Fibroblast of skin of left quadriceps (primary cell): ENCODE data around the gene PIEZO1.
"Not testable (repeated sequence)": the region's sequence is repeated elsewhere in the genome, so short reads cannot be mapped to it uniquely, and the experiment has no call there.

Experiments
- DNase-seq, 2 experiments: peaks; one replicate each; pipeline ENCODE4 v3.0.0-alpha.2; 2013; ENCODE audit warnings: low read depth in 2 of 2

Gene PIEZO1

DNA sequence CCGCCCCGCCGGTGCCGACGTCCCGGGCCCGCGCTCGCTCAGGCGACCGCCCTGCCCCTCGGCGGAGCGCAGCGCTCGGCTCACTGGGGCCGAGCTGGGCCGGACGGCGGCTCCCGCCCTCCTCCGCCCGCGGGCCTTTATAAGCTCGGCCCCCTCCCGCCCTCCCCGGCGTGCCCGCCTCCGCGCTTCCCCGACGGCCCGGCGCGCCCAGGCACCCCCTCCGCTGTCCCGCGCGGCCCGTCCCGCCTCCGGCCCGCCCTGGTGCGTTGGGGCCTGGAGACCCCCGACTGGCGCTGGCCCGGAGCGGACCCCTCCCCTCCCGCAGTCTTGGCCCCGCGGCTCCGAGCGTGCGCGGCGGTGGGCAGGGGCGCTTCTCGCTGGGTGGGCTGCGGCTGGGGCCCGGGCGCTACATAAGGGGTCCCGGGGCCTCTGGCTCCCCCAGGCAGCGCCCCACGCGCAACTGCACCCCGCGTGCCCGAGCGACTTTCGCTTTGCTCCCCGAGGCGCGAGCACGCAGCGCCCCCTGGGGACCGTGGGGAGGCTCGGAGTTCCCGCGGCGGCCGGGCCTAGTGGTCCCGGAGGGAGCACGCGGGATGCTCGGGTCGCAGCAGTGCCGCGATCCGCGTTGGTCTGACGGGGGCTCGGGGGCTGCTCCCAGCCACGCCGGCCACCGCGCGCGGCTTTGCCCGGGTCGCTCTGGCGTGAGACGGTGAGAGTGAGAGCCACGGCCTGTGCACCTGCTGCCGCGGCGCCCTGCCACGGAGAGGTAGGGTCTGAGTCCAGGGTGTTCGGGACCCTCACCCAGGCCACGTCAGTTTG, at the start of gene PIEZO1:
Gene PIEZO1 (minus strand): TSS at position 115 of the 819 bp plus-strand sequence. CDS start 256 bp downstream, outside the sequence.
- DNase-seq: no peak

DNA sequence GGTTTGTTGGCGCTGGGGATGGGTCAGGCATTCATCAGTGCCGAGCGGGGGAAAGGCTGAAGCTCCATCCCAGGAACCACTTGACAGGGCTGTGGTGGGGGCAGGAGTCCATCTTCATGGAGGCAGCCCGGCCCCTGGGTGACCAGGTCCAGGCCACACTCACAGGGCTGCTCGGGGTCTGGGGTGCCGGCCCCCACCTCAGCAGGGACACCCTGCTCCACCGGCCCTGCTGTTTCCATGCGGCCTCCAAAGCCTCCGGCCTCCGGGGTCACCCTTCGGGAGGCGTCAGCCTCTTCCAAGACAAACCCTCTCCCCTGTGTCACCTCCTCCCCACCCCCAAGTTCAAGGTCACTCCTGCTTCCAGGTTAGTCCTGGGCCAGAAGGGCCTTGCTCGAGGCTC, 49.6 kb upstream of the PIEZO1 start:
- no peak for DNase-seq

- no peak for DNase-seq
Observed at GRCh38 chr16:88833086-88833485, 48.1 kb upstream of the PIEZO1 start.

DNA sequence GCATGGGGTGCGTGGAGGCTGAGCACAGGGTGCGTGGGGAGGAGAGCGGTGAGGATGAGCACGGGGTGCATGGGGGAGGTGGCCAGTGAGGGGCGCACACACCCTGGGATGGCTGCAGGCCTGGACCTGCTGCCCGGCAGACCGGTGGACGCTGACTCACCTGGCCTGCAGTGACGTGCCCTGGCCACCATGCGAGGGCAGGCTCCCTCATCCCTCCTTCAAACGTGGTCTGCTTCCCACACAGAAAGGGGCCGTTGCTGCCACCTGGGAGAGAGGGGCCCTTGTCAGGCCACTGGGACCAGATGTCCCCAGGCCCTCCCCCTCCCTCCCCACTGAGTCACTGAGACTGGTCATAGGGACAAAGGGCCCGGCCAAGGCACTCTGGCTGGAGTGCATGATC, 46.8 kb upstream of the PIEZO1 start:
- DNase-seq: no peak

DNA sequence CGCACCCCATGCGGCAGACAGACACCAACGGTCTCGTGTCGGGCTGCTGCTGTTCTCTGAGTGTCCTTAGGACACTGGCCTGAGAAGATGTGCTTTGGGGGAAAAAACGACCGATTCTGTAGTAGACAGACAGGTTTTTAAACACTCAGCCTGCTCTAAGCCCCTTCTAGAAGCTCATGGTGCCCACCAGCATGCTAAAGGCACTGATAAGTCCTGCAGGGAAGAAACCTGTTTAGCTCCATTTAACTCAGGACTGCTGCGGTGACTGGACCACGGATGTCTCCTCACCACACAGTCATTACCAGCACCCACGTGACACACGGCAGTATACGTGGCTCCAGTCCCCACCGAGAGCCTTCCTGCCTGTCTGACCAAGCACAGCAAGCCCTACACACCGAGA, 45.8 kb upstream of the PIEZO1 start:
- no peak for DNase-seq

- no peak for DNase-seq
Observed at GRCh38 chr16:88830258-88830657, 45.2 kb upstream of the PIEZO1 start.

DNA sequence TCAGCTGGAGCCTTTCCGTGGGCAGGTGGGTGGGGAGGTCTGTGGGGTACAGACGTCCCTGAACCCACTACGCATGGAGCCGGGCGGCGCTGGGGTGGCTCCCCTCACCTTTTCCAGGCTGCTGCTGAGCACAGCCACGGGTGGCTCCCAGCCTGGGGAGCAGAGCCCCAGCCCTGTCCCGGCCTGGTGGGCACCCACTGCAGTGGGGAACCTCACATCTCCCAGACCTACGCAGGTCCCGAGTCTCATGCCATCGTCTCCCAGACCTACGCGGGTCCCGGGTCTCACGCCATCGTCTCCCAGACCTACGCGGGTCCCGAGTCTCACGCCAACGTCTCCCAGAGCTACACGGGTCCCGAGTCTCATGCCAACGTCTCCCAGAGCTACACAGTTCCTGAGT, 43.7 kb upstream of the PIEZO1 start:
- no peak for DNase-seq

GRCh38 chr16:88827727-88828126, 42.7 kb upstream of the PIEZO1 start:
- no peak for DNase-seq

DNA sequence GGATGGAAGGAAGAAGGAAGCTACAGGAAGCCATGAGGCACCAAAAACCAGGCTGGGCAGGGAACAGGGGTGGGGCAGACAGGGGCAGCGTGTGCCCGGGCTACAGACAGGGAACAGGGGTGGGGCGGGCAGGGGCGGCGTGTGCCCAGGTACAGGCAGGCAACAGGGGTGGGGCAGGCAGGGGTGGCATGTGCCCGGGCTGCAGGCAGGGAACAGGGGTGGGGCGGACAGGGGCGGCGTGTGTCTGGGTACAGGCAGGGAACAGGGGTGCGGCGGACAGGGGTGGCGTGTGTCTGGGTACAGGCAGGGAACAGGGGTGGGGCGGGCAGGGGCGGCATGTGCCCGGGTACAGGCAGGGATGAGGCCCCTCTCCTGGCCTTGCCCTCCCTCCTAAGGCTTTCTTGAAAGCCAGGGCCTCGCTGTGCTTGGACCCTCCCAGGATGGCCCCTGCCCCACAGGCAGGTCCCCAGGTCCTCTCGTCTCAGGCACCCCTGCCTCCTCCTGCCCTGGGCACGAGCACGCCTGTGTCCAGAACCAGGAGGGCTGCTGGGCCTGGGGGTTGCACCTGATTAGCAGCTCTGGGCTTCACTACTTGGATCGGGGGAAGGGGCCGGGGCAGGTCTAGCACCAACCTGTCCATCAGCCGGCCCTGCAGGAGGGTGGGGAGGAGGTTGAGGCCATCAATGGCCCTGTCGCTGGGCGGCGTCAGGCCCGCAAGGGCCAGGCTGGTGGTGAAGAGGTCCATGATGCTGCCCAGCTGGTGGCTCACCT, 41.2 kb upstream of the PIEZO1 start:
- no peak for DNase-seq

GRCh38 chr16:88825146-88825545, 40.1 kb upstream of the PIEZO1 start:
- no peak for DNase-seq

GRCh38 chr16:88824256-88825077, 39.4 kb upstream of the PIEZO1 start:
- no peak for DNase-seq

GRCh38 chr16:88823646-88824045, 38.6 kb upstream of the PIEZO1 start:
- DNase-seq: not testable (repeated sequence)

GRCh38 chr16:88822281-88823040, 37.4 kb upstream of the PIEZO1 start:
- DNase-seq: no peak

DNA sequence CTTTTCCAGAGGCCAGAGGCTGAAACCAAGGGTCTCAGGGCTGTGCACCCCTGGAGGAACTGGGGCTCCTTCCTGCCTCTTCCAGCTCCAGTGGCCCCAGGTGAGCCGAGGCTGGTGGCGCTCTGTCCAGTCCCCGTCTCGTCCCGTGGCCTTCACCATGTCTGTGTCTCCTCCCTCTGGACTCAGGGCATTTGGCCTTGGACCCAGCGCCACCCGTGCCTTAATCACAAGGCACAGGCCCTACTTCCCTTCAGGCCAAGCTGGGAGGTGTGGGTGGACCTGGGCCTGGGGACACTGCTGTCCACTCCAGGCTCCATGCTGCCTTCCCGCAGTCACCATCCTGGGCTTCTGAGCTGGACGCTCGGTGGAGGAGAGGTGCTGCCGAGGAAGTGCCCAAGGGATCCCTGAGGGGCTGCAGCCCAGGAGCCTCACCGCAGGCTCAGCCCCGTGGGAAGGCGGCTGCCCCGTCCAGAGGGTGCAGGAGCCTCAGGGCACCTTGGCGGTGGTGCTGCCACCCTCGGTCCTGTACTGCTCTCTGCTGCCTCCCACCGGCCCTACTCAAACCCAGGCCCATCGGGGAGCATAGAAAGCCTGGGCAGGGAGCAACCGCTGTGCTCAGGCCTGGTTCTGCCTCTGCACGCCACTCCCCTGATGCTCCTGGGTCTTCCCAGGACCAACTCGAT, 36.3 kb upstream of the PIEZO1 start:
- no peak for DNase-seq

- no peak for DNase-seq
Observed at GRCh38 chr16:88820385-88821025, 35.5 kb upstream of the PIEZO1 start.

GRCh38 chr16:88819126-88819525, 34.1 kb upstream of the PIEZO1 start:
- no peak for DNase-seq

- DNase-seq: no peak
Observed at GRCh38 chr16:88818575-88818874, 33.5 kb upstream of the PIEZO1 start.

- no peak for DNase-seq
Observed at GRCh38 chr16:88817785-88818574, 33.0 kb upstream of the PIEZO1 start.

DNA sequence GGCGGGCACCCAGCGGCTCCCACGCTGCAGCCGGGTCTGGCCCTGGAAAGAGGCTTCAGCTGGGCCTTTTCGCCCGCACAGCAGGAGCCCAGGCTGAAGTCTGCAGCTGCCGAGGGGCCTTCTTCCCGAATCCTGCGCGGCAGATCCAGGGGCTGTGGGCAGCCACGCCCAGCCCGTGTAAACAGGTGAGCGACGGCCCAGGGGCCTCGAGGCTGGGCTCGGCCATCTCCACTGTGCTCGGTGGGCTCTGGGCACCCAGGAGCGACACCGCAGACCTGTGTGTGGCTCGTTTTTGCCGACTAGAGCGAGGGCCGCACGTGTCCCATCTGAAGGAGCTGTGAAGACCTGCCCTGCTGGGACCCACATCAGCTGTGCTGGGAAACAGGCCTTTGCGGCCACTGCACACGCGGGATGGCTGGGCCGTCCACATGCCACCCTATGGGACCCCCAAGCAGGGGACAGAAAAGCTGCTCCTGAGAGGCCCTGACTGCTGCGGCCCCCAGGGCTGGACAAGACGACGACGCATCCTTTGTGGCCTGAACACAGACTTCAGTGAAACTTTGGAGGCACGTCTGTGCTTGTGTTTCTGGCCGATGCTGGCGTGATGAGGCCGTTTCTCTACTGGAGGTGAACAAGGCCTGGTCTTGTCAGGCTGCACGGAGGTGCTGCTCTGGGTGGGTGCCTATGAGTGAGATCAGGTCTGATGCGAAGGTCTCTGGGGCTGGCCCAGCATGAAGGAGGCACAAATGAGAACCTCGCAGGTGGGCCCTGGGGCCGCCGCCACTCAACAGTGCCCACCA, 31.9 kb upstream of the PIEZO1 start:
- no peak for DNase-seq
